Skin epidermis (tissue), 12 donors: ENCODE data around the gene PRH2.

Source experiments
- H3K27ac ChIP-seq, 21 experiments: fragments of 200-600 bp; sonication (generic) in 11 of 21; one replicate each; pipeline ENCODE4 v1.5.0; 2020; ENCODE audit warnings: mild to moderate bottlenecking in 3 of 21, inconsistent platforms in 2 of 21, moderate library complexity in 2 of 21
- H3K4me3 ChIP-seq, 7 experiments: fragments of 200-600 bp; sonication (generic) in 2 of 7; one replicate each; pipeline ENCODE4 v1.5.0; 2020; ENCODE audit warnings: inconsistent platforms in 2 of 7, mild to moderate bottlenecking in 2 of 7, moderate library complexity in 1 of 7

Gene PRH2

DNA sequence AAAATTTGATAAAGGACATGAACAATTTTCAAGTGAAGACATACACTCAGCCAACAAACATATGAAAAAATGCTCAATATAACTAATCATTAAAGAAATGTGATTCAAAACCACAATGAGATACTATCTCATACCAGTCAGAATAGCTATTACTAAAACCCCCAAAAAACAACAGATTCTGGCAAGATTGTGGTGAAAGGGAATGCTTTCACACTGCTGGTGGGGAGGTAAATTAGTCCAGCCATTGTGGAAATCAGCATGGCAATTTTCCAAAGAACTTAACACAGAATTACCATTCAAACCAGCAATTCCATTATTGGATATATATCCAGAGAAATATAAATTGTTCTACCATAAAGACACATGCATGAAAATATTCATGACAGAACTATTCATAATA is 28.7 kb downstream of the PRH2 start:
- Histone ChIP-seq H3K4me3 (no peak overlapping the region), H3K27ac (no peak overlapping the region)

DNA sequence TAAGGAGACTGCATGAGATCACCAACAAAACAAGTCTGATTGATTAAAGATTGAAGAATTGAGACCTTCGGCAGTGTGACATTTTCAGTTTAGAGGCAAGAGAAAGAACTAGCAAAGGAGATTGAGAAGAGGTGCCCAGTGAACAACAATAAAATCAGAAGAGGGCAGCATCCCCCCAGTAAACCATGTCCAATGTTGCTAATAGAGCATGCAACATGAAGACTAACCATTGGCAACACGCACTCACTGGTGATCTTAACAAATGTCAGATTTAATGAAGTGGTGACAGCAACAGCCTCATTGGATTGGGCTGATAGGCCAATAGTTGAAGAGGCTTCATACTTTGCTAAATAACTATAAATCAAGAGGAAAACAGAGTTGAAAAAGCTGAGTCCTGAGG is 30.8 kb downstream of the PRH2 start:
- H3K4me3 ChIP-seq: no peak overlapping the region
- H3K27ac ChIP-seq: no peak overlapping the region

DNA sequence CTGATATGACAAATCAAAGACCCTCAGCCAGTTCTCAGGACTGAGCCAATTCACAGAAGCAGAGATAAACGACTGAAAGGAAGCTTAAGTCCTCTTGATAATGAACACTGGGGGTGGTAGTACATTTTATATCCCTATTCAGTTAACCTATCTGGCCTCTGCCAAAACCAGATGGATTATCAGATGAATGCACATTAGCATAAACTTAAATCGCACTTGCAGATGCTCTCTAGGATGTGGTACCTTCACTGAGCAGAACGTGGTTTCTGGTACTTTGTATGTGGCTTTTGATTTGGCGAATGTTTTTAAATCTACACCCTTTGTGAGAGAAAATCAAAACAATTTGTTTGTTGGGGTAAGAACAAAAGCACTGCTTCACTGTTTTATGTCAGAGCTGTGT is 31.2 kb downstream of the PRH2 start:
- Histone ChIP-seq H3K4me3 (no peak overlapping the region), H3K27ac (peak overlapping the region in 1 of 21 experiments; percentile 25)

DNA sequence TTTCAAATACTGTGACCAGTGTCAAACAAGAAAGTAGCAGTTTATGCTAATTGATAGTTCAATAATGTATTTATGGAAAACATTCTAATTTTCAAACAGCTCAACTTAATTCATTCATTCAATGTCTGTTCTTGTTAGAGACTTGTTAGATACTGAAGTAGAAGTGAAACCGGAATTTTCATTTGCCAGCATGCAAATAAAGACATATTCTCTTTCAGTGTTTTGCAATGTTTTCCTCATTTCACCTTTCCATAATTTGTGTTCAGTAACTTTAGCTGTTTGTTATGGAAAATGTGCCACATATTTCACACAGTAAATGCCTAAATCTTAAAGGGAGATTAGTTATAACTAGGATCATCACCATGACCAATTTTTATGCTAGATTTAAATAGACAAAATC is 36.4 kb downstream of the PRH2 start:
- Histone ChIP-seq H3K27ac (no peak overlapping the region), H3K4me3 (no peak overlapping the region)

DNA sequence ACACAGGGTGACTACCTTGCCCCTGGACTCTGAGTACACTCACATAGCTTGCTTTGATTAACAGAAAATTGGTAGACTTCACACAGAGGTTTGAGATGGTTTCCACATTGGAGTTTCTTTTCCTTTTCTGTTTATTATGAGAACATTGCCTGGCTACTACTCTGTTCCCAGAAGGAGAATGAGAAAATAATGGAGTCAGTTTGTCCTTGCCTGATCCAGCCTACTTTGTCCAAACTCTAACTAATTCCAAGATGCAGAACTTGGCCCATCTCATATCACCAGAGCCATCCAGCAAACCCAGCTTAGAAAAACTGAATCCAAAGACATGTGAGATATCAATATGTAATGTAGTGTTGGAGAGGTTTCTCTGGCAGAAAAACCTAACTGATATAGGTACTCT is 37.3 kb downstream of the PRH2 start:
- no peak overlapping the region for H3K27ac ChIP-seq

DNA sequence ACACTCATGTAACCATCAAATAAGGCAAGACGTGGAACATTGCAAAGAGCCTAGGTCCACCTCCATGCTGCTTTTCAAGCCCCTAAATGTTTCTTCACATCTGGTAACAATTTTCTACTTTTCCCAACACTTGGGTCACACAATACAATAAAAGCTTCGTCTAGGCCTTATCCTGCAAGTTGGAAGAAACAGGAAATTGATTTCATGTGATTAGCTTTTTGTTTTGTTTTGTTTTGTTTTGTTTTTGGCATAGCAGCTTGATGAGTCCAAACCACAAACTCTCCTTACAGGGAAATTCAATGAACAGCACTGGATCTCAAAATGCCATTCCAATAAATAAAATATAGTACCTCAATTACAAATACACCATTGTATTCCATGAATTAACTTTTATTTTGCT is 38.4 kb downstream of the PRH2 start:
- H3K4me3 ChIP-seq: no peak overlapping the region
- no peak overlapping the region for H3K27ac ChIP-seq

More for the DNA sequence above, 37.3 kb downstream of the PRH2 start:
- no peak overlapping the region for H3K4me3 ChIP-seq

DNA sequence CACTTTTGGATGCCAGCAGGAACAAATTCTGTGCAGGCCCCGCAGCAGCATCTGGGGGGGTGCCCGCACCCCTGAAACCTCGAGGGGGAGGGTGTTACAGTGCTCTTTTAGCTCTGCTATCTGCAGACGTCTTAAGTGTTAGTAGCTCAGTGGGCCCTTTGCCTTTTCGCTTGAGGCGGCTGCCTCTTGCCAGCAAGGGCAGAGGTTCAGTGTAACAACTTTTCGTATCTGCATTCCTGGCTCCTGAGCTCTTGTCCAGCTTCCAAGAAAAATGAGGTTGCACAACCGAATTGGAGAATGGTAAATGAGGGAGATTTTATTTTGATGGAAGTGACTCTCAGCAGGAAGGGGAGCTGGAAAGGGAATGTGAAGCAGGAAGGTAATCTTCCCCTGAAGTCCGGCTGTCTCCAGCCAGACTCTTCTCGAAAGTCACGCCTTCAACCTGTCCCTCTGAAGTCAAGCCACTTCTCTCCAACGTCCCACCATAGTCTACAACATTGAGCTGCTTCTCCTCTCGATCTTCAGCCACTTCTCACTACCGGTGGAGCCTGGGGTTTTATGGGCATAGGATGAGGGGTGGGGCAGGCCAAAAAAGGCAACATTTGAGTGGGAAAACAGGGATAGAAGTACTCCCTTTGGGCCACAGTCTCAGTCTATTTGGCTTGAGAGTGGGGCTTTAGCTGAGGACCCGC is 39.9 kb downstream of the PRH2 start:
- H3K4me3 ChIP-seq: no peak overlapping the region
- H3K27ac ChIP-seq: peak overlapping the region in 2 of 21 experiments; percentile 13 to 24

DNA sequence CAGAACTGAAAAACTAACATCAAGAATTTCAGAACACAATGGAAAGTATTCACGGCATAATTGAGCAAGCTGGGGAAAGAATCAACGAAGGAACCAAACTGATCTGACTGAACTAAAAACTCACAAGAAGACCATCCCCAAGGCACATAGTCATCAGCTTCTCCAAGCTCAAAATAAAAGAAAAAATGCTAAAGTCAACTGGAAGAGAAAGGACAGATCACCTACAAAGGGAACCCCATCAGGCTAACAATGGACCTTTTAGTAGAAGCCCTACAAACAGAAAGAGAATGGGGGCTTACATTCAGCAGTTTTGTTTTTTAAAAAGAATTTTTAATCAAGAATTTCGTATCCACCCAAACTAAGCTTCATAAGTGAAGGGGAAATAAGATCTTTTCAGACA is 45.9 kb downstream of the PRH2 start:
- no peak overlapping the region for H3K27ac ChIP-seq
- H3K4me3 ChIP-seq: no peak overlapping the region

DNA sequence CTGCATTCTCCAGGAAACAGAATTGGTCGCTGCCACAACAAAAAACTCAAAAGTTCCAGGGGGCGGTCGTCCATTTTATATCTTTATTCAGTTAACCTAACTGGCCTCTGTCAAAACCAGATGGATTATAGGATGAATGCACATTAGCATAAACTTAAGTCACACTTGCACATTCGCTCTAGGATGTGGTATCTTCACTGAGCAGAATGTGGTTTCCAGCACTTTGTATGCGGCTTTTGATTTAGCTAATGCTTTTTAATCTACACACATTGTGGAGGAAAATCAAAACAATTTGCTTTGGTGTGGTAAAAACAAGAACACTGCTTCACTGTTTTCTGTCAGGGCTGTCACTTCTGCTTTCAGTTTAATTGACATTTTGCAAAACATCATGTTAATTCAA is 53.2 kb downstream of the PRH2 start:
- Histone ChIP-seq H3K27ac (no peak overlapping the region), H3K4me3 (no peak overlapping the region)
